GM19463 (cell line): Measurements from ENCODE around the gene LRRK1.

ENCODE experiments used
- ATAC-seq: cut with Tn5 transposase; IDR thresholded peaks from one replicate; pipeline ENCODE4 v1.9.1; 2021; ENCODE audit warnings: mild to moderate bottlenecking, moderate library complexity; ENCODE audit not compliant: unreplicated experiment

Gene LRRK1

GRCh38 chr15:101019366-101019896, 100.3 kb downstream of the LRRK1 start:
- no peak for ATAC-seq

GRCh38 chr15:101020451-101020850, 101.3 kb downstream of the LRRK1 start:
- no peak for ATAC-seq

GRCh38 chr15:101020945-101021344, 101.8 kb downstream of the LRRK1 start:
- no peak for ATAC-seq

DNA sequence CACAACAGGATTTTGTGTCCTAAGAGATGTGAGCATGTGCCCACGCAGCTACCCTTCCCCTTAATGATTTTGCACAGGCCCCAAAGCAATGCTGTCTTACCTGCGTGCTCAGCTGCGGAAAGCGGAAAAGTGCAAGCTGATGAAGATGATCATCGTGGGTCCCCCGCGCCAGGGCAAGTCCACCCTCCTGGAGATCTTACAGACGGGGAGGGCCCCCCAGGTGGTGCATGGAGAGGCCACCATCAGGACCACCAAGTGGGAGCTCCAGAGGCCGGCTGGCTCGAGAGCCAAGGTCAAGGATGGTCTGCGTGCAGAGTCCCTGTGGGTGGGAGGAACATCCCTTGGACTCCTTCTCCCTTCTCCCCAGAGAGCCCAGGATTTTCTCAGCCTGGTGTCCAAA, 103.1 kb downstream of the LRRK1 start:
- no peak for ATAC-seq

DNA sequence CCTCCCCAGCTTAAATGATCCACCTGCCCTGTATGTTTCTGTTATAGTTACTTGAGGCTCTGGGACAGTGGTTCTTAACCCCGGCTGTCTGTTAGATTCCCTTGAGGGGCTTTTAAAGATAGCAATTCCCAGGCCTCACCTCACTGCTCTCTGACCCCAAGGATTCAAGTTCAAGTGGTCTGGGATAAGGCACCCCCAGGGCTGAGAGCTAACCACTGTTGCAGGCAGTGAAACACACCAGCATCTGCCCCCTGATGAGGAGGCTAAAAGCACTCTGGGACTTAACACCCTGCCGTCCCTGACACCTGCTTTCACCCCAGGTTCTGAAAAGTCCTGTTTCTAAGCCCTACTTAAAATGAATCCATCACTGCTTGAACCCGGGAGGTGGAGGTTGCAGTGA, 103.7 kb downstream of the LRRK1 start:
- no peak for ATAC-seq

DNA sequence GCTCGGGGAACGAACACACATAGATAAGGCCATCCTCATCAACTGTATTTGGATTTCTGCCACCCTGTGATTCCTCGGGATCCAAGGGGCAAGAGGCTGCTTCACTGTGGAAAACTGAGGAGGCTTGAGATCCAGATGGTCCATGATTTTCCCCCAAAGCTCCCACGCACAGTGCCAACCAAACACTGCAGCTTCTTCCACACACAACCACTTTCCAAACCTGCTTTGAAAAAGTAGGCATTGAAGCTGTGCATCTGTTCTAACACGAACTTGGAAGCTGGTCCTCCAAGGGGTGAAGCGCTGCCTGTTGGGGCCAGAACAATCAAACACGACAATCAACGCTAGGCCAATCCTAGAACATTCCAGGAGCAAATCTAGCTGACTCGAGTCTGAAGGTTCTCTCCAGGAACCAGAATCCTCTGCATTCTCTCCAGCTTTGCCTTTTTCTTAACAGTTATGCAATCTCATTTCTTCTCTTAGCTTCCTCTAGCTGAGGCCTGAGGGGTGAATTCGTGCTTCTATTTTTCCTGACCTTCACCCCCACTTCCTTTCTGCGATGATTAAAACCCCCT, 104.4 kb downstream of the LRRK1 start:
- no peak for ATAC-seq

- ATAC-seq: no peak
Observed at GRCh38 chr15:101024073-101024695, 105.0 kb downstream of the LRRK1 start.

GRCh38 chr15:101024706-101025500, 105.7 kb downstream of the LRRK1 start:
- ATAC-seq: no peak

DNA sequence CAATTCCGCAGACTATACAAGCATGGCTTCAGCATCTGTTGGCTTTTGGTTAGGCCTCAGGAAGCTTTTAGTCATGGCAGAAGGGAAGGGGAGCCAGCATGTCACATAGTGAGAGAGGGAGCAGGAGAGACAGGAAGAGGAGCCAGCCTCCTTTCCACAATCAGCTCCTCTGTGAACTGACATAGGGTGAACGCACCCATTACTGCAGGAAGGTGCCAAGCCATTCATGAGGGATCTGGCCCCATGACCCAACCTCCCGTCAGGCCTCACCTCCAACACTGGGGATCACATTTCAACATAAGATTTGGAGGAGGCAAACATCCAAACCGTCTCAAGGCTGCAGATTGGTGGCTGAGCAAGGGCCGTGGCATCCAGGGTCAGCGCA, 106.3 kb downstream of the LRRK1 start:
- no peak for ATAC-seq

DNA sequence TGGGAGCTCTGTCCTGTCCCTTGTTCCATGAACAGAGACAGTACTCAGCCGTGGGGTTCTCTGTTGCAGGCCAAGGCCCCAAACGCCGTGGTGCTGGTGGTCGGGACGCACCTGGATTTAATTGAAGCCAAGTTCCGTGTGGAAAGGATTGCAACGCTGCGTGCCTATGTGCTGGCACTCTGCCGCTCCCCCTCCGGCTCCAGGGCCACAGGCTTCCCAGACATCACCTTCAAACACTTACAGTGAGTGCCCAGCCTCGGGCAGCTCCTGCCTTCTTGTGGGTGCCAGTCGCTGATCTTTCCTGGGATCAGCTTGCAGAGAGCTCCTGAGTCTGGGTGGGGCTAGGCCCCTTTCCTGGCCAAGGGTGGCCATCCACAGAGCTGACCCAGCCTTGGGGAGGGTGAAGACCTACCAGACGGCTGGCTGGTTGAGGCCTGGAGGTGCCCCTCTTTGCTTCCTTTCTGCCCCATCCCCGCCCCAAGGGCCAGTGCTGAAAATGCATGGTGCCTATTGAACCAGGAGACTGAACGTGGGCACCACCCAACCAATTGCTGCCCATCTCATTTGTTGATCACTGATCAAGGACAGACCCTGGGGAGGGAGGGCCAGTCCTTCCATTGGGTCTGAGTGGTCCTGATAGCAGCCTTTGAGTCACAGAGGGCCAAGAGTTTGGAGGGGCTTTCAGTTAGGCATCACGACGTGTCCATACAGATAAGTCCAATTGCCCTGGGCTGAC, 106.9 kb downstream of the LRRK1 start:
- ATAC-seq: no peak

- no peak for ATAC-seq
Observed at GRCh38 chr15:101026656-101027272, 107.6 kb downstream of the LRRK1 start.

- no peak for ATAC-seq
Observed at GRCh38 chr15:101027273-101027901, 108.2 kb downstream of the LRRK1 start.

- no peak for ATAC-seq
Observed at GRCh38 chr15:101027920-101028319, 108.8 kb downstream of the LRRK1 start.

- ATAC-seq: no peak
Observed at GRCh38 chr15:101028321-101028720, 109.2 kb downstream of the LRRK1 start.

- no peak for ATAC-seq
Observed at GRCh38 chr15:101028772-101029438, 109.7 kb downstream of the LRRK1 start.

GRCh38 chr15:101029971-101030661, 111.0 kb downstream of the LRRK1 start:
- no peak for ATAC-seq

- ATAC-seq: no peak
Observed at GRCh38 chr15:101031213-101031612, 112.1 kb downstream of the LRRK1 start.

GRCh38 chr15:101033801-101034200, 114.6 kb downstream of the LRRK1 start:
- ATAC-seq: no peak

DNA sequence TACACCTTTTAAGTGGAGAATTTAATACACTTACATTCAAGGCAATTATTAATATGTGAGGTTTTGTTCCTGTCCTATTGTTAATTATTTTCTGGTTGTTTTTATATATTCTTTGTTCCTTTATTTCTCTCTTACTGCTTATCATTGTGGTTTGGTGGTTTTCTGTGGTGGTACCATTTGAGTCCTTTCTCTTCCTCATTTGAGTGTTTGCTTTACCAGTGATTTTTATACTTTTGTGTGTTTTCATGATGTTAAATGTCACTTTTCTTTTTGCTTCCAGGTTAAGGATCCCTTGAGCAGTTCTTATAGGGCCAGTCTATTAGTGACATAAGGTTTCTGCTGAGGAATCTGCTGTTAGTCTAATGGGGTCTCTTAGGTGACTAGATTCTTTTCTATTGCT, 116.5 kb downstream of the LRRK1 start:
- peak; percentile 41 for ATAC-seq
